Retina (tissue), 1 donor: ENCODE data around the gene JADE3.

Experiments
- DNase-seq: peaks from one replicate; pipeline ENCODE4 v3.0.0-alpha.2; 2016

JADE3 gene

GRCh38 chrX:46912098-46912602 lies at the start of gene JADE3:
JADE3 (plus strand) TSS chrX:46912421; CDS start chrX:46984895, 72,474 bp downstream.
- peak; percentile 61 for DNase-seq

DNA sequence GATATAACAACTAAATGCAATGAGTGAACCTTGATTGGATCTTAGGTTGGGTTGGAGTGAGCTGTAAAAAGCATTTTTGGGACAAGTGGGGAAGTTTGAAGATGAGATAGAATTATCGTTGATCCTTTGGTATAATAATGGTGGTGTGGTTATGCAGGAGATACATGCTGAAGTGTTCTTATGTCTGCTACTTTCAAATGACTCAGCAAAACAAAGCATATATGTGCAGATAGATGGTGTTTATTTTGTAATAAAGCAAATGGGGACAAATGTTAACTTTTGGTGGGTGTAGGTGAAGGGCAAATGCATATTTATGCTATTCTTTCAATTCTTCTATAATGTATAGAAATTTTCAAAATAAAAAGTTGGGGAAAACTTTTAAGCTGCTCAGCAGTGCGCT lies 49.1 kb upstream of the JADE3 start:
- no peak for DNase-seq

- no peak for DNase-seq
These were observed 47.6 kb upstream of the JADE3 start for GRCh38 chrX:46864606-46865005.

DNA sequence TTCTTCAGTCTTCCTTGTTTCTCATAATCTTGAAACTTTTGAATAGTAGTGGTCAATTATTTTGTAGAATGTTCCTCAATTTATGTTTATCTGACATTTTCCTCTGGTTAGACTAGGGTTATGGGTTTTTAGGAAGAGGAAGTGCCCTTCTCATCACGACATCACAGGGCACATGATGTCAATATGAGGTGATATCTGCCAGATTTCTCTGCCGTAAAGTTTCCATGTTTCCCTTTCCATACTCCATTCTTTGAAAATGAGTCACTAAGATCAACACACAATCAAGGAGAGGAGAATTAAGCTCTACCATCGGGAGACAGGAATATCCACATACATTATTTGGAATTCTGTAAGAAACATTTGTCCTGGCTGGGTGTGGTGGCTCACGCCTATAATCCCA lies 46.9 kb upstream of the JADE3 start:
- DNase-seq: no peak

GRCh38 chrX:46866726-46867125 lies 45.5 kb upstream of the JADE3 start:
- no peak for DNase-seq

DNA sequence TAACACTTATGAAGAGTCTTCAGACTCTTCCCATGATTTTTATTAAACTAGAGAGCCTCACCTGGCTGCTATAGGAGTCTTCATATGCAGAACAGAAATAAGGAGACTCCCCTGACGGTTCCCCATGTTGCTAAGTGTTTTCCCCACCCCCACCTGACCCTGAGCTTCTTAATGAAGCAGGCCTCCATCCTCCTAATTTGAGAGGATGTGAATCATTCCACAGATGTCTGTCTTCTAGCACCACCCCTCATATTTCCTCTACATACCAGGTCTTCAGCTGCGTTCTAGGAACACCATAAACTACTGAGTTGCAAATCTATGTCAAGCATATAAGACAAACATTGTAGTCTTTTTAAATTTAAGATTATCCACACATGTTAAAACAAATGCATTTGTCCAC lies 38.5 kb upstream of the JADE3 start:
- no peak for DNase-seq

GRCh38 chrX:46876901-46877300 lies 35.3 kb upstream of the JADE3 start:
- no peak for DNase-seq

- no peak for DNase-seq
These were observed 30.0 kb upstream of the JADE3 start for GRCh38 chrX:46882266-46882665.

GRCh38 chrX:46884799-46885198 lies 27.4 kb upstream of the JADE3 start:
- no peak for DNase-seq

DNA sequence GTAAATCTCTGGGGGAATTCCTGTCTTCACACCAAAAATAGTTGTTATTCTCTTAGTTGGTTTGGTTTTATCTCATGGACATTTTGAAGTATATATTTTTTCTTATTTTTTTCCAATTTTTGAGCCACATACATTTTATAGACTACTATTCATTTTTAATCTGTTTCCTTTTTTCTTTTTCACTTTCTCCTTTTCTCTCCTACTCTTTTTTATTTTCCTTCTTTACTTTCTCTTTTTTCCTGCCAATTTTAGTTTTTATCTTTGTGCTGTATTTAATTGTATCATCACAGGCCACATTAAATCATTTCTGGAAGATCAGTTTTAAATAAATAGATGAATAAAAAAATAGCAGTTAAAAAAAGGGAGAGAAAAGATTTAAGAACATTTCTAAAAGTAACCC lies 14.0 kb upstream of the JADE3 start:
- DNase-seq: no peak

DNA sequence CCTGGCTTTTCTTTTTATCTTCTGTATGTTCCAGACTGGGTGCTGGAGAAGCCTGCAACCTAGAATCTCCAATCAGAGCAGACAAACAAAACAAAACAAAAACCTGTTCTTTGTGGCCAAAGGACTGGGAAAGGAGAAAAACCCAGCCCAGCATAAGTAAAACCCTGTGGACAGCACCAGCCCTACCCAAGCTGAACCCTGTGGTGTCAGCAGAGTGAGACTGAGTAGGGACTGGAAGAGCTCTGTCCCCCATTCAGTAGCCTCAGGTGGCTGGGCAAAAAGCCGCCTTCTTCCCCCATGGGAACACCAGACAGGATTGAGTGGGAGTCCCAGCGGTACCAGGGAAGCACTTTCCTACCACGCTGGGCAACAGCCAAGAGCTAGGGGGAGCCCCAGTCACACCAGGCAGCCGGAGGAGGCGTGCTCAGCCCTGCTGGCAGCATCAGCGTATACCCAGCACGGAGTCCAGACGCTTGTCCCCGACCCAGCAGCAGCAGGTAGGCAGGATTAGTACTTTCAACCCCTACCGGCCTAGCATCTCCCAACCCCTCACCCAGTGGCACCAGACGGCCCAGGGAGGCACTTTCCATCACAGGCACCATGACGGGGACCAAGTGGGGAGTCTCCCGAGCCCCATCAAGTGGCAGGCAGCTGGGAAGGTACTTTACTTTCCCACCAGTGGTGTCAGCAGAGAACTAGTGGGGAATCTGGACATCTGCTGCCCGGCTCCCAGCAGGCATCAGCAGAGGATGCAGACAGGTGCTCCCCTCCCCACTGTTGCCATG lies 8.6 kb upstream of the JADE3 start:
- peak; percentile 86 for DNase-seq

GRCh38 chrX:46904626-46905025 lies 7.6 kb upstream of the JADE3 start:
- DNase-seq: no peak

DNA sequence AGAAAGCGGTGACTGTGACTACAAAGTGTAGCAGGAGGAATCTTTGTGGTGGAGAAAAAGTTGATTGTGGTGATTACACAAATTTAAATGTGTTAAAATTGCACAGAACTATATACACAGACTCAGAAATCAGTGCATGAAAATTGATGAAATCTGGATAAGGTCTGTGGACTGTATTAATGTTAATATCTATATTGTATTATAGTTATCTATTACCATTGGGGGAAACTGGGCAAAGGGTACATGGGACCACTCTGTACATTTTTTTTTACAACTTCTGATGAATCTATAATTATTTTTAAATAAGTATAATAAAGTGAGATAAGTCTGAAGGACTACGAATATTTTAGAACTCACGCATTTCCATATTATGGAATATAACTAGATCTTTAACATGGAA lies 1.8 kb upstream of the JADE3 start:
- no peak for DNase-seq

DNA sequence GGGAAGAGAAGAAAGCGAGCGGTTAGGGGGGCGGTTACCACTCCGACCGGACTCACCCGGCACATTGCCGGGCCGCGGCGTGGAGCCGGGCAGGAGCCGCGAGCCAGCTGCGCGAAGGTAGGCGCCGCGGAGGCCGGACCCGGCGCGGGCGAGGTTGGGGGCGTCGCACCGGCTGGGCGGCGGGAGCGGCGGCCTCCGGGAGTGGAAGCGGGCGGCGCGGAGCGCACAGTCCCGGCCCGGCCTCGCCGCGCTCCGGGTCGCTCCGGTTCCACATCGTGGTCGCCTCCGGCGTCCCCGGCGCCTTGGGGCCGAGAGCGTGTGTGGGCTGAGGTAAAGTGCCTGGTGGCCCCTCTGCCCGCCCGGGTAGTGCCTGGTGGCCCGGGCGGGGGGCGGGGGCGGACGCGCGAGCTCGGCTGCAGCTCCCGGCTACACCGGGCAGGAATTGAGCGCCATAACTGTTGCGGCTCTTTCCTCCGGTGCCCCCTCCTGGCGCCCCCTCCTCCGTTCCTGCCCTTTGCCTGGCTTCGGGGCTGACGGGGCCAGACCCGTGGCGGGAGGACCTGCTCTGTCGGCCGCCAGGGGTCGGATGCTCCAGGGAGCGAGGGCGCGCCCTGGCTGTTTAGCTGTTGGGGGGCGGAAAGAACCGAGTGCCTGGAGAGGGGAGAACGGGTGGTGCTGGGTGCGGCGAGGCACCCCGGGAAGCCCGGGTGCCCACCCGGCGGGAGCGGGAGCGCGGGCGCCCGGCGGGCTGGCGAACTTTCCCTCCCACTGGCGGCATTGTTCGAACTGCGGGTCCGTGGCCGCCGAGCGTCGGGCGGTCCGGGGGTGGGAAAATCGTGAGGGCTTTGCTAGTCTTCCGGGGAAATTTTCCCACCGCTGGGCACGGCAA lies 626 bp downstream of the JADE3 start:
- DNase-seq: peak; percentile 73

DNA sequence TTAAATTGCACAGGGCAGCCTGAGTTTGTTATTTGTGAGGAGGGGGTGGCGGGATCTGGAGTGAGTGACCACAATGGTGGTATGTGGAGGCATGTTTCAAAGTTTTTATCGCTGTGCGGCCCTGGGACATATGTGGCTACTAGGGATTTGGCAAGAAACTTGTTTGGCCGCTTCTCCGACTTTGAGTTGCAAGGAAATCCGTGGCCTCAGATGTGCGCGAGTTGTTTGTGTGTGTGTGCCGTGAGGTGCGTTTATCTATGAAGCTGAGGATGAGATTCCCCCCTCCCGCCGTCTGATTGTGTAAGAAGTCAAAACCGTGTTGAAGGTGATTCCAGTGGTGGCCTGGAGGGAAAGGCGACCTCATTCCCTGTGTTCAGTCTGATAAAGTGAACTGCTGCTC lies 1.4 kb downstream of the JADE3 start:
- DNase-seq: no peak

GRCh38 chrX:46916273-46916672 lies 4.1 kb downstream of the JADE3 start:
- DNase-seq: no peak

DNA sequence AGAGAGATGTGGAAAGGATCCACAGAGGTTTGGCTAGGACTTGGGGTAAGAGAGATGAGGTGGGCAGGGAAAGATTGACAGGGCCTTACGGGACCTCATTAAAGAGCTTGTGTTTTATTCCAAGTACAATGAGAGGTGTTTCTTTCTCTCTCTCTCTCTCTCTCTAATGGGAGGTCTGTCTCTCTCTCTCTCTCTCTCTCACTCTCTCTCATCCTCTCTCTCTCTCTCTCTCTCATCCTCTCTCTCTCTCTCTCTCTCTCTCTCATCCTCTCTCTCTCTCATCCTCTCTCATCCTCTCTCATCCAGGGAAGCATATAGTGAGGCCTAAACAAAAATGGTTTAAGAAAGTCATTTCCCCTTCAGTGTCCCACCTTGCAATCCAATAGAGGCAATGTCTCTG lies 5.4 kb downstream of the JADE3 start:
- DNase-seq: no peak

GRCh38 chrX:46918434-46918833 lies 6.2 kb downstream of the JADE3 start:
- DNase-seq: no peak

DNA sequence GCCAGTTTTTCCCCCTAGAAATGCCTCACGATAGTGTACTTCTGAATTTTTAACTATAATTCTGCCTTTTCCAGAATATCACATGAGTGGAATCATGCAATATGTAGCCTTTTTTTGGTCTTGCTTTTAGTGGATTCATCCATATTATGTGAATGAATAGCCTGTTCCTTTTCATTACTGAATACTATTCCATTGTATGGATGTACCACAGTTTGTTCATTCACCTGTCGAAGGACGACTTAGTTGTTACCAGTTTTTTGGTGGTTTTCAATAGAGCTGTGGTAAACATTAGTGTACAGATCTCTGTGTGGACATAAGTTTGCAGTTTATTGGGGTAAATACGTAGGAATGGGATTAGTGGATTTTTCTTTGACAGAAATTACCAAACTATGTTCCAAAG lies 8.0 kb downstream of the JADE3 start:
- no peak for DNase-seq

DNA sequence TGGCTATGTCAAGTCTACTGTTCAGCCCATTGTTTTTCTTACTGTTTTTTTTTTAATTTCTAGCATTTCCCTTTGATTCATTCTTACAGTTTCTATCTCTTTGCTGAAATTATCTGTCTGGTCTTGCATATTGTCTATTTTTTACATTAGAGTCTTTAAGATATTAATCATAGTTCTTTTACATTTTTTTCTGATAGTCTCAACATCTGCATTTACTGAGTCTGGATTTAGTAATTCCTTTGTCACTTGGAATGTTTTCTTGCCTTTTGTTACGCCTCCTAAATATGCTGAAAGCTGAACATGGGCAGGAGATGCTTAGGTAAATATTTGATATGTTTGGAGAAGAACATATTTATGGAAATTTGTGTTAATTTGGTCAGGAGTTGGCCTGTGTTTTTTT lies 10.4 kb downstream of the JADE3 start:
- no peak for DNase-seq

DNA sequence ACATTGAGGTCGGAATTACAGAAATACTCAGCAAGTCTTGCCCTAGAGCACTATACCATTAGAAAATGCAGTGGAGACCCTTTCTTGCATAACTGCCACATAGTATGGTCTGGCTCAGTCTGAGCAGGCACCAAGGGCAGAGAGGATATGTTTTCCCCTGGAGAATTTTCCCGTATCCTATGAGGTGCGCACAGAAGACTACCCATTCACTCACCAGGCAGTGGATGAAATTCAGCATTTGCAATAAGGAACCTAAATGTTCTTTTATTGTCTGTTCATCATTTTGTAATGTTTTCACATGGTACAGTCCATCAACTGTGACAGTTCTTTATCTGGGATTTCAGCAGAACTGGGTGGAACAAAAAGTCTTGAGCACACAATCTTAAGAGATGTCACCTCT lies 15.5 kb downstream of the JADE3 start:
- DNase-seq: no peak

DNA sequence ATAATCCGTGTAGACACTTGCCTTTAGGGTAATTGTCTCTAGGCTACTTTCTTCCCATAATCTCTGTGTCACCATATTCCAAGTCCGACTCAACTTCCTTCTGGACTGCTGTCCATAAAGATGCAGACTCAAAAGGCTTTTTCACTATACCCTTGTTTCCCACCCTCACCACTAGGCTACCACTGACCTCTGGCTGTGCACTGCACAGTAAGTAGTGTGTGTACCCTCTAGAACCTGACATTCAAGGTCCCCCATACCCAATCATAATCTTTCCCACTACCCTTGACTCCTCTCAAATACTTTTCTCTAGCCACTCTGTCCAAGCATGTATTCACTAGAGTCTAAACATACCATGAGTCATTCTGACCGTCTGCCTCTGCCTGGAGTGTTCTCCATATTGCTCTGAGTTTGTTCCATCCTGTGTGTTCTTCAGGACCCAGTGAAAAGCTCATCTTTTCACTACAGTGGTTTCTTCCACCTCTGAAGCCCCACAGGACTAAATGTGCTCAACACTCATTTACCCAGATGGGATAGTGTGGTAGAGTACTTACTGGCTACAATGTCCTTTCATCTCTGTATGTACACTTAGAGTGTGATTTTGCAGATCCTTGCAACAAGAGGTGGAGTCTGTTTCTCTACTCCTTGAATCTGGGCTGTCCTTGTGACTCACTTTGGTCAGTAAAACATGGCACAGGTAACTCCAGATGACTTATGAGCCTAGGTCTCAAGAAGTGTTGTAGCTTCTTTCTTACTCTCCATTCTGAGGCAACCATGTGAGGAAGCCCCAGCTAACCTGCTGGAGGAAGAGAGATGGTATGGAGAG lies 17.4 kb downstream of the JADE3 start:
- no peak for DNase-seq

DNA sequence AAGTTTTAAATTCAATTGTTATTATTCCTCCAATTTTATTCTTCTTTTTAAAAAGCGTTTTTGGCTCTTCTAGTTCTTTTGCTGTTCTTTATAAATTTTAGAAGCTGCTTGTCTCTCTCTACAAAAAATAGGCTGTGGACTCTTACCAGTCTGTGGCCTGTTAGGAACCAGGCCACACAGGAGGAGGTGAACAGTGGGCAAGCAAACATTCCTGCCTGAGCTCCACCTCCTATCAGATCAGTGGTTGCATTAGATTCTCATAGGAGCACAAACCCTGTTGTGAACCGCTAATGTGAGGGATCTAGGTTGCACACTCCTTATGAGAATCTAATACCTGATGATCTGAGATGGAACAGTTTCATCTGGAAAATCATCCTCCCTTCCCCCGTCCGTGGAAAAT lies 23.1 kb downstream of the JADE3 start:
- DNase-seq: no peak
